HG02973 (cell line): ENCODE data around the gene PRPF6.

Source experiments
- ATAC-seq: cut with Tn5 transposase; IDR thresholded peaks from one replicate; pipeline ENCODE4 v1.9.1; 2021; ENCODE audit warnings: moderate library complexity; ENCODE audit not compliant: unreplicated experiment

PRPF6 gene

DNA sequence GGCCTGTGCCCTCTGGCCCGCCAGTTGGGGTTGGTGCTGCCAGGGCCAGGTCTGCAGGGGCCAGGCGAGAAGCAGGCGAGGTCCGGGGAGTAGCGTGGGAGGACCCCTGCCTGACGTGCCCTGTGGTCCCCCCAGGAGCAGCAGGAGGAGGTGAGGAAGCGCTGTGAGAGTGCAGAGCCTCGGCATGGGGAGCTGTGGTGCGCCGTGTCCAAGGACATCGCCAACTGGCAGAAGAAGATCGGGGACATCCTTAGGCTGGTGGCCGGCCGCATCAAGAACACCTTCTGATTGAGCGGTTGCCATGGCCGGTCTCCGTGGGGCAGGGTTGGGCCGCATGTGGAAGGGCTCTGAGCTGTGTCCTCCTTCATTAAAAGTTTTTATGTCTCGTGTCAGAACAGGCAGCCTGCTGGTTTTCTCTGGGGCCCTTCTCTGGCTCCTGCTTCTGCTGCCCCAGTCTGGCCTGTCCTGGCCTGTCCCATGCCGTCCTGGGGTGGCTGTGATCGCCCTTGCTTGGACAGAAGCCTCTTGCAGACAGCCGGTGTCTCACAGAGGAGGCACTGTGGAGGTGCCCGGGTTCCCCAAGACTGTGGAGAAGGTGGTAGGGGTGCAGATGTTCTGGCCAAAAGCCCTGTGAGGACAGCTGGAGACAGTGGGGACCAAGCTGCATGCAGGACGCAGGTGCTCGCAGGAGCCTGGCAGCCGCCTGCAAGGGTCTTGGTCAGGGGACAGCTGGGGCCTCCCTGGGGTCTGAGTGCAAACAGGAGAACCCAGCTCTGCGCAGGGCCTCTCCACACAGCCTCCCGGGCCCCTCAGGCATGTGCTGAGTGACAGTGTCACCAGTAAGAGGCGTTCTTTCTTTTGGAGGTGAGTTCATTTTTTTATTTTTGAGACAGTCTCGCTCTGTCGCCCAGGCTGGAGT lies 52.0 kb downstream of the PRPF6 start:
- no peak for ATAC-seq

DNA sequence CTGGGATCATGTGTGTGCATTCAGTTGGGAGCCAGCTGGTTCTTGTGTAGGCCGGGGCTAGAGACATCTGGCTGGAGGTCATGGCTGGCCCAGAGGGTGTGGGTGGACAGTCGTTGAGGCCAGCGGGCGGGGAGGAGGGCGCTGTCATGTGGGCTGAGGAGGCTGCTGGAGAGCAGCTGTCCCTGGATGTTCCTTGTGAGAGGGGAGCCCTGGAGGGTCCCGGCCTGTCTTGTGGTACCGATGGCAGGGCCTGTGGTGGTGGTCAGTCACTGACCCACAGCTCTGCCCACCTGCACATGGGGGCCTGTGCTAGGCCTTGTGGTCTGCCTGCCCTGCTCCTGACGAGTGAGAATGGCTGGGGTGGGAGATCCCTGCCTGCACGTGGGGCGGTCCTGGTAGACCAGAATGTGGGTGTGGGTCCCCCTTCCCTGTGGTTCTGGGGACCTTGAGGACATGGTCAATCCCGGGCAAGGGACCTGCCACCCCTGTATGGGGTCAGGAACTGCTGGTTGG lies 53.1 kb downstream of the PRPF6 start:
- ATAC-seq = no peak

DNA sequence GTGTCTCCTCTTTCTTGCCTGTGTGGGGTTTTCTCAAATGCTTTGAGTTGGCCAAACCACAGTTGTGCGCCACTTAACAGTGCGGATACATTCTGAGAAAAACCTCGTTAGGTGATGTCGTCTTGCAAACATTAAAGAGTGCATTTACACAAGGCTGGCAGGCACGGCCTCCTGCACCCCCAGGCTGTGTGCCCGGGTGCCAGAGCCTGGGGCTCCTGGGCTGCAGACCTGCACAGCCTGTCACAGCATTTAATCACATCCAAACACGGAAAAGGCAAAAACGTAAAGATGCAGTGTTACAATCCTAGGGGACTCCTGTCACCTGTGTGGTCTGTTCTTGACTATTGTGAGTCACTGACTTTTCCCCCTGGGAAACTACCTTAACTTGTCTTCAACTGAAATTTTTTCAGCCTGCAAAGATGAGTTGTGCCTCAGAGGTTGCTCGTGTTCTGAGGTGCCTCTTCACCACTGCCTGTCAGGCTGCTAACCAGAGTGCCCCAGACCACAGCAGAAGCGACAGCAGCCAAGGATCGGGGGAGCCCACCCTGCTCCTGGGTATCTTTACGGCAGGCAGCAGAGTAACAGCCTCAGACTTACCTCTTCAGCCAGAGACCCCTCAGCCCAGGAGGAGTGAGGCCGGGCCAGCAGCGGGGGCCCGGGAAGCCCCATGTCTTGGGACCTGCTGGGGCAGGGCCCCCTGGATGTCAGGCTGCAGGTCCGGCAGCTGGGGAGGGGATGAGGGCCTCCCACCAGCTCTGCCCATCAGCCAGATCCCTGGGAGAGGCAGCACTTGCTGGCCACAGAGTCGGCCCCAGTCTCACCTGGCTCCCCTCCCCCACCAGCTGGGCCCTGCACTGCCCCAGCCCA lies 54.4 kb downstream of the PRPF6 start:
- ATAC-seq = no peak

DNA sequence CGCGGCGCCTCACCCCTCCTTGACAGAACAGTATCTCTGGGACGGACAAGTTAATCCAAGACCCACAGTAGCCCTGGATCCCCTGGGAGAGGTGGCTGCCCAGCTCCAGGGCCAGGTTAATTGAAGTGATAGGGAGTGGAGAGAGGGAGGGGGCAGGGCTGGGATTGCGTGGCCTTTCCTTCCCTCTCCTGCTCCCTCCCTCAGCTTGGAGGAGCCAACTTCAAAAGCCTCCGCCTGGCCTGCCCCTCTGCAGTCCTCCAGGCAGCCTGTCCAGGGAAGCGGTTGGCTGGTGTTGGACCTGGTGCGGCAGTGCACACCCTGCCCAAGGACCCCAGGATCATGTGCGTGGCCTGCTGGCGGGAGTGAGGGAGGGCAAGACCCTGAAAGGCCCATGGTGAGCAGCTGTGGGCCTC lies 55.0 kb downstream of the PRPF6 start, which contains the start of gene C20orf204:
Gene C20orf204, plus strand, starts transcription at position 250 of the 413 bp plus-strand sequence. Its CDS starts 142 bp downstream, at position 392.
- ATAC-seq = no peak

DNA sequence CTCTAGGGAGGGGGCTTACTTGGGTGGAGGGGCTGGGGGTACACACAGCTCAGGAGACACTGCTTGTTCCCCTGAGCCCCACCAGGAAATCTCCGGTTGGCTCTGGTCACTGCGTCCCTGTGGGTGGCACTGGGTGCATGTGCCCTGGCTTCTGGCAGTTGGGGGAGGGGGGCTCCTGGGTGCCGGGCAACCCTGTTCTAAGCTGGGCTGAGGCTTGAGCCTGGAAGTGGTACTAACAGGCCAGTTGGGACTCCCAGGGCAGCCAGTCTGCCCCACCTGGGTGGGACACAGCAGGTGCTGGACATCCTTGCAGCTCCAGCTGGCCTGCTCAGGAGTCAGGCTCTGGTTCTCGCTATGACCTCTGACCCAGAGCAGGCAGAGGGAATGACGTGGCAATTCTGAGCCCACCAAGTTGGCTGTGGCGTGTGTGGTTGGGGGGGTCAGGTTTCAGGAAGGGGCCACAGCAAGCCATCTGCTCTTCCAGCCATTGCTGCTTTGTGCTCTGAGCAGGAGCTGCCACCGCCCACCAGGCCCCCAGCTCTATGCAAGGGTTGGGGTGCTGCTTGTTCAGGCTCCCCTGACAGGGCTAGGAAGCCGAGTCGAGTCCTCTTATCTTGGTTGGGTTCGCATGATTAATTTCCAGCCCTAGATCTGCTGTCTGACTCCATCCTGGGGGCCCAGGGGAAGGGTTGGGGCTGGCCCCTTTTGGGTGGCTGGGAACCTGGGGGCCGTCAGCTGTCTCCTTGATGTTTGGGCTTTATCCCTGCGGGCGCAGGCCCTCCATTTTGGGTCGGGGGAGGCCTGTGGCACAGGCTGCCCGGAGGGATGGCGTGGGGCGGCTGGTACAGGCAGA lies 55.6 kb downstream of the PRPF6 start:
- no peak for ATAC-seq

DNA sequence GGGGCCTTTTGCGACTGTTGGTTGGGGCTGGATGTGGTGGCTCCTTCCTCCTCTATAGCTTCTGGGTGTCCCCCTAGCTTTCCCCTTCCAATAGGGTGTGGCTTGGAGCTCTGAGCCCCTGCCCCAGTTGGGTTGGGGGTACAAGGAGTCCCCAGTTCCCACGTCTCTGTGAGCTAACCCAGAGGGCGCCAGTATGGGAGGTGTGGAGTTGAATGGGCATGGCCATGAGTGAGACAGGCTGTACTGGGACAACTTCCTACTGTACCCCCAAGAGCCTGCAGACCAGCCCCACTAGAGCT lies 56.2 kb downstream of the PRPF6 start:
- ATAC-seq = no peak

DNA sequence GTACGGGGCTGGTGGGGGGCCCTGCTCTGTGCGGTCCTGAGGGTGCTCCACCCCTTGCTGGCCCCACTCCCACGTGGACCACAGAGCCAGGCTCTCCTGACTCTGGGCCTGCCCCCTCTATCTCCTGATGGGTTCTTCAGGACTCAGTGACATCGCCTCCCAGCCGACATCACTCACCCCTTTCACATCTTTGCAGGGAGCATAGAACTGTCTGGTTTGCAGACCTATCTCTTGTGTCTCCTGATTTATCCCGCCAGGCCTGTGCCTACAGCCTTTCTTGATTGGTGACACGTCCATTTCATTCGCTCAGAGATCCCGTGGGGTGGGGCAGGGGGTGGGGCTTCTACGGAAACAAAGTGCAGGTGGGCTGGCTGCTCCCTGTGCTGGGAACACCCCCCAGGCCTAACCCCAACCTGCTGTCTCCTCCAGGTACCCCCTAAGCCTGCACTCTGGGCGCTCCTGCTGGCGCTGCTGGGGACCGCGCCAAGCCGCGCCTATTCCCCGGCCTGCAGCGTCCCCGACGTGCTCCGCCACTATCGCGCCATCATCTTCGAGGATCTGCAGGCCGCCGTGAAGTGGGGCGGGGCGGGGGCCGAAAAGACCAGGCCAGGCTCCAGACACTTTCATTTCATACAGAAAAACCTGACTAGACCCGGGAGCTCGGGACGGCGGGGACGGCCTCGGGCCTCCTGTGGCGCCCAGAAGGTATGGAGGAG lies 56.7 kb downstream of the PRPF6 start:
- ATAC-seq = no peak

DNA sequence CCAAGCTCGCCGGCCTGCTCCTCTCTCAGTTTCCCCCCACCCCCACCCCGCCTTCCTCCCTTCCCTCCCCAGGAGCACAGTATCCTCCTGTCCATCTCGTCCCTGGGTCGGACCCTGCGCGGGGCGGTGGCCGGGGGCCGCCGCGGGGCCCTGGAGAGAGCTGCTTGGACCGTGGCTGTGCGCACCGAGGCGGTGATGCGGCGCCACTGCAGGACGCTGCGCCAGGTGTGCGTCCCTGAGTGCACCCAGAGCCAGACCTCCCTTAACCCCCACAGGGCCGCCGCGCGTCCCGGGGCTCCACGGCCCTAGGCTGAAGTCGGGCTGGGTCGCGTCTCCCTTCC lies 57.3 kb downstream of the PRPF6 start:
- no peak for ATAC-seq

DNA sequence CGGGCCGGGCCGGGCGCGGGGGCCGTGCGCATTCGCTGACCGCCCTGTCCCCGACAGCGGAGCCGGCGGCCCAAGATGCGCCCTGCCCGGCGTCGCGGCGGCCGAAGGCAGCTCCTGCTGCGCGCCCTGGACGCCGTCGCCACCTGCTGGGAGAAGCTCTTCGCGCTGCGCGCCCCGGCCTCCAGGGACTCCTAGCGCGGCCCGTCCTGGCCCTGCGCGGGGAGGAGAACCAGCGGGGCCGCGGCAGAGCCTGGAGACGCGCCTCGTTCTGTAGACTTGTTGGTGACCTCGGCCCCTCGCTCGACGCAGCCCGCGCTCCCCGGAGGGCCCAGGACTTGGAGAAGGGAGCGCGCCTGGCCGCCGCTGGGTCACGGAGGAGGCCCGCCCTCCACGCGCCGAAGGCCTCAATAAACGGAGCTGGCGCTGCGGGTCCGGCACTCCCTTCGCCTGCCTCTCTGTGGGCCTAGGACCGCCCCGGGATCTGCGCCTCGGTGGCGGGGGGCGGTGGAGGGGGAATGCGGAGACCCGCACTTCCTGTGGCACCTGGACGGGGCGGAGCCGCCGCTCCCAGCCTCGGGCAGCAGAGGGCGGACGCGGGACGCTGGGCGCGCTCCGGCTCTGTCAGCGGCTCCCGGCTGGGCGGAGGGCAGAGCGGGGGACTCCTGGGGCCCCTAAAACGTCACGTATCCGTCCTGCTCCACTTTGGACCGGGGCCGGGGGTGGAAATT lies 57.8 kb downstream of the PRPF6 start:
- no peak for ATAC-seq

DNA sequence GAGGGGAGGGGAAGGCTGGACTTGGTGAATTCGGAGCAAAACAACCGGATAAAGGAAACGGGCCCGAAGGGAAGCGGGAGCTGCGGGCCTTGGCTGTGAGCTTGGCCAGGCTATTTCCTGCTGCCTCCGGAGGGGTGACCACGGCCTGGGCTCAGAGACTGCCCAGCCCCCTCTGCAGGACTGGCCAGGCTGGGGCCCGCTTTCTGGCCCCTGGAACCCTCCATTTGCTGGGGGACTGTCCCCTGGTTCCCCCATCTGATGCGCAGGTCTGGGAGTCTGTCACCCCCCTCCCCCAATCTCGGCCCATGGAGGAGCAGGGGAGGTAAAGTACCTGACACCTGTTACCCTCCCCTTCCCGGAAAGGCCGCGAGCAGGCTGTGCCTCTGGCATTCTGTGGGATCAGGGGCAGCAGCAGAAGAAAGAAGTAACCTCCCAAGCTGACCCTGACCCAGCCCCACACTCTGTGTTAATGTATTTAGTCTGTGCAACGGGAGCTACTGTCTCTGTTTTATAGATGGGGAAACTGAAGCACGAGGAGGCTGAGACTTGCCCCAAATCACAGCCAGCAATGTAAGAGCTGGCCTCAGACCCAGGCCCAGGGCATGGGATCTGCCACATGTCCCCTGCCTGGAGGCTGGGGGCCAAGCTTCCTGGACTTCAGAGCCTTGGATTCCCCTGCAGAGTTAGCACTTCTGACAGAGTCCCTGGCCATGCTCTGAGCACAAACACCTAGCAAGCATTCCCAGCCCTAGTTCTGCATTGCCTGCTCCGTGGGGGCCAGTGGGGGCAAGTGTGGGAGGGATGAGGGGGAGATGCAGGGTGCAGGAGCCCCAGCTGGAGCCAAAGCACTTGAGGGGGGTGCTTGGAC lies 58.6 kb downstream of the PRPF6 start:
- ATAC-seq = no peak

DNA sequence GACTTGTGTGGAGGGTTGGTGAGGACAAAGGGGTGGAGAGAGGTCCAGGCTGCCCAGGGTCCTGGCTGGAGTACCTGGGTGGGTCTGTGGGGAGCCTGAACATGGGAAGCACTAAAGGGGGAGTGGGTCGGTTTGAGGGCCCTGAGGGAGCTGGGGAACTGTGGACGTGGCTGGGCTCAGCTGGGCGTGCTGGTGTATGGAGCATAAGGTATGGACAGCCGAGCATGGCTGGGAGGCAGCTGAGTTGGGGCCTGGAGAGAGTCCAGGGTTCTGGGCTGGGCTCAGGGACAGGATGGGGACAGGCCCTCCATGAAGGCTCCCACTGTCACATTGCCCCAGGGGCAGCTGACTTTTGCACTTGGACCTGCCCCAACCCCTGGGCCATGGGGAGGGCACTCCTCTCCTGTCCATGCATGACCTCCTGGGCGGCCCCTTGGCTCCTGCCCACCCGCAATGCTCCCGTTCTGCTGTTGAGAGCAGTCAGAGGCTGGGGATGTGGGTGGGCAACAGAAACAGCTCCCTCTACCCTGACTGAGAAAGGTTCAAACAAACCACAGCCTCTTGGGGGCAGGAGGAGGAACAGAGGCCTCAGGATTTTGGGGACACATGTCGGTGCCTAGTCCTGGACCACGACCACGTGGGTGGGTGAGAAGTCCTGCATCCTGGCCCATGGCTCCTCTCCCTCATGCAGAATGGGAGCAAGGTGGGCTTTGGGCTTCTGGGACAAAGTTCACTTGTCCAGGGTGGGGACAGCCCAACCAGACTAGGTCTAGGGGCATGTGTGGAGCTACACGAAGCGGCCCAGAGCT lies 59.5 kb downstream of the PRPF6 start:
- ATAC-seq = no peak

DNA sequence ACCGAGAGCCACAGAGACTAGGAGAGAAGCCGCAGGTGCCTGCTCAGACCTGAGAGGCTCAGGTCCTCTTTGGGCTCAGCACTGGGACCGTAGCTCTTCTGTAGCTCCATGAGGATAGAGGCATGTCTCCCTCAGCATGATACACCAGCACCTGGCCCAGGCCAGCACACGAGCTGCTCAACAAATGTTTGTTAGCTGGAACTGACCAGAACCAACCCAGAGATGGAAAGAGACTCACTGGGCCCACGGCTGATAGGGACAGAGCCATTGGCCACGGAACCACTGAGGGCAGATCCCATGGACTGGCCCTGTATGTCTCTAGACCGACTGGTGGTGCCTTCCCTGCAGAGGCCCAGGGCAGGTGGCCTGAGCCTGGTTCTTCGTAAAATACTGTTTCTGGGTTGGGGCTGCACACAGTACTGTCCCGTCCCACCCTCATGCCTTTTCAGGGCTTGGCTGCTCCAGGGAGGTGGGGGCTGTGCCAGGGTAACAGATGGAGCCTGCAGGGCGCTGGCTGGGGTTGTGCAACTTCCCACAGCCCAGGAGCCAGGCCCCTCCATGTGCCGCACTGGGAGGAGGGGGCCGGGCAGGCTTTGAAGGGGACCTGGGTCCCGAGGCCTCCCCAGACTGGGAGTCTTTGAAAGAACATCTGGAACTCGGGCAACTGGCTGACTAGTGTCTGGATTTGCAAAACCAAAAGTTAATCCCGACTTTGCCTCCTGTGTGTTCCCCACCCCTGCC lies 60.3 kb downstream of the PRPF6 start:
- no peak for ATAC-seq

DNA sequence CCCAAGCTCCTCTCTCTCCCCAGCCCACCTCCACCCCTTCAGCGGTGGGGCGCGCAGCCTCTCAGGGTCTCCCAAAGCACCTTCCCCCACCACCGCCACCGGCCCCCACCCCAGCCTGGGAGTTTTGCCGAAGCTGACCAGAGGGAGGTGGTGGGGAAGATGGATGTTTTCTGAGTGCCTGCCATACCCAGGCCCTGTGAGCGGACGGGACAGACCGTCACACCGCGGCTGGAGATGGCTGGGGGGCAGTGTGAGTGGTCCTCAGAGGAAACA lies 60.8 kb downstream of the PRPF6 start:
- no peak for ATAC-seq

DNA sequence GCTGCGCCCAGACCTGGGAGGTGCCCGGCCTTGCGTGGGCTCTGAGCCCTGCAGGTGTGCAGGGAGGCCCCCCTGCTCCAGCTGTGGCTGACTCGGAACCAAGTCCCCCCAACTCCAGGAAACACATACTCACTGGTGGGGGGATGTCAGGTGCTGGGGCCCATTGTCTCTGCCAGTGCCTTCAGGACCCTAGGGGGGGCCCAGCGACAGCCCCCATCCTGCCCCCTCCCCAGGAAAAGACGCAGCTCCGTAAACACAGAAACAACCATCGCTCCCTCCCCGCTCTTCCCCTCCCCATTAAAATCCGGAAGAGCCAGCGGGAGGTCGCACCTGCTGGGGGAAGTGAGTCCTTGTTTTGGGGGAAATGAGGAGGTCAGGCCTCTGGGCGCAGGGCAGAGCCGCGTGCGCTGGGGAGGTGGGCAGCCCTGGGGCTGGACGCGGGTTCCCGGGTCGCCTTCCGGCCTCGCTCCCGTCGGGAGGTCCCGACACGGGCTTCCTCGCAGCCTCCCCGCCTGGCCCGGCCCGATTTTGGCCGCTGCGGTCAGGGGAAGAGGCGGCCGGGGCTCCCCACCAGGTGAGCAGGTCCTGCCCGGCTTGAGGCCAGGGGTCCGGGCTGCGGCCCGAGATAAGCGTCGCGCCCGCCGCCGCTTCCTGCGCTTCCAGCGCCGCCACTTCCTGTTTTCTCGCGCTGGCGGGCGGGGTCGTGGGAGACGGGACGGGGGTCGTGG lies 61.3 kb downstream of the PRPF6 start:
- no peak for ATAC-seq

DNA sequence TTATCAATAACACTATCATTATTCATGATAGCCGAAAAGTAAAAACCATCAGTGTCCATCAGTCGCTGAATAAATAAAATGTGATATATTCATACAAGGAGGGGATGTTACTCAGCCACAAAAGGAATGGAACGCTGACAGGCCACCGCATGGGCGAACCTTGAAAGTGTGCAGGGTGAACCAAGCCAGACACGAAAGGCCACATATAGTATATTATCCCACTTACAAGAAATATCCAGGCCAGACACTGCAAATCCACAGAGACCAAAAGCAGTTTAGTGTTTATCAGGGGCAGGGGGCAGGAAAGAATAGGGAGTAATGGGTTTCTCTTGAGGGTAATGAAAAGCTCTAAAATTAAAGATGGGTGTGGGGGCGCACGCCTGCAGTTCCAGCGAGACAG lies 62.8 kb downstream of the PRPF6 start:
- ATAC-seq = no peak

DNA sequence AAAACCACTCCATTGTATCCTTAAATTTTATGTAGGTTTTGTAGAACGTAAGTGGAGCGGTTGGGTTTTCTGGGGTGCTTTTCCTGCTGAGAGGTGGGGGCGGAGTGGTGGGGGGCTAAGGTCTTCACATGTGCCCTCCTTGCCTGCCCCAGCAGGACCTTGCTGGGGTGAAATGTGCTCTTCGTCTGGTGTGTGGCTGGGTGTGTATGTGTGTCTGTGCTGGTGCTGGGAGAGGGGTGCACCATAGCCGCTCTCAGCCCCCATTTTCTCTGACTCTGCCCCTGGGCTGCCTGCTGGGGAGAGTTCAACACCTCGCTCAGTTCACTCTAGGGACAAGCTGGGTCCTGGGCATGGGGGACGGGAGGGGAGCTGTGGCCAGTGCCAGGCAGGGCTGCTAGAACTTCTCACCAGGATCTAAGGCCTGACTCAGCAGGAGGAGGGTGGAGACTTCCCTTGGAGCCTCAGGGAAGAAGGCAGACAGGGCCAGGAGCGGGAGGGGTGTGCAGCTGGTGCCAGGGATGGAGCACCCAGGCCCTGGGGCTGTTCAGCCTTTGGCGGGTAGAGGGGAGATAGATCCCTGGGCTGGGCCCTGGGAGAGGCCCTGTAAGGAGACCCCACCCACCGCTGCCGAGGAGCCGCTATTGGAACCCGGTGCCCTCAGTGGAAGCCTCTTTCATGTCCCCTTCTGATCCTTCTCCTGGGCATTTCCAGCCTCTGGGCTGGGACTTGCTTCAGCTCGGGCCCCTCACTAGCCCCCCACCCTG lies 63.7 kb downstream of the PRPF6 start:
- no peak for ATAC-seq
